Measurements from ENCODE around the gene ACADS. TPM values are rescaled to one million over a fixed set of nuclear protein-coding genes. Genes with fewer than 3 reads are reported as not detected.

Gene ACADS
- total and polyA plus RNA-seq, 2 of the 8 experiments (the other 6 are each of a cell fraction or from before 2014, with no cell fraction given) = 4.9 to 7.5 TPM

- TF ChIP-seq JUN (IDR thresholded peaks at IDR 0.05; ENCODE audit: low read depth, low read length) = no peak
- no peak for TF ChIP-seq CBX8 (IDR thresholded peaks at IDR 0.05; ENCODE audit: borderline replicate concordance, low read depth, low read length)
- no peak for TF ChIP-seq POLR2AphosphoS5 (IDR thresholded peaks at IDR 0.05; ENCODE audit: low read depth, low read length)
- TF ChIP-seq CHD1 (IDR thresholded peaks at IDR 0.05; ENCODE audit: low read depth, low read length) = no peak
- no peak for TF ChIP-seq BCL11A (IDR thresholded peaks at IDR 0.05; ENCODE audit: low read depth in 2 of 2, low read length in 2 of 2)
- no peak for TF ChIP-seq EGR1 (IDR thresholded peaks at IDR 0.05; ENCODE audit: borderline replicate concordance, low read depth, low read length)
Observed at GRCh38 chr12:120703311-120703942, 22.2 kb upstream of the ACADS start (continued).
